OCI-LY7 (cell line): ENCODE results near the gene MBD3. TPM values are rescaled to one million over a fixed set of nuclear protein-coding genes. Genes with fewer than 3 reads are reported as not detected.

Source experiments
- BruUV-seq: library from RNA; stranded (reverse); fragments of 400-500 nt; replicated peaks from 2 replicates; lab custom pipeline; 2021; lab: Mats Ljungman, UMichigan
- CTCF ChIA-PET: fragments of 300-600 bp; sonication (Branson Sonifier 250); formaldehyde crosslinking; loops from one replicate; lab custom pipeline; 2022; ENCODE audit warnings: antibody characterized with exemption; ENCODE audit not compliant: unreplicated experiment; lab: Charles Lee
- POLR2A ChIA-PET: fragments of 300-600 bp; sonication (Branson Sonifier 250); formaldehyde crosslinking; loops from one replicate; lab custom pipeline; 2022; ENCODE audit warnings: antibody characterized with exemption; lab: Charles Lee
- DNase-seq: peaks from one replicate; pipeline ENCODE4 v3.0.0-alpha.2; 2015; ENCODE audit warnings: low spot score
- H2AFZ ChIP-seq: fragments of 200-600 bp; sonication (generic), shearing (Covaris generic); 2 replicates; pipeline ENCODE4 v1.6.1; 2014; ENCODE audit warnings: mild to moderate bottlenecking, antibody characterized with exemption, low read length, moderate library complexity
- H3K27ac ChIP-seq: fragments of 200-600 bp; sonication (generic); 2 replicates; pipeline ENCODE4 v1.5.1; 2014; ENCODE audit warnings: mixed run types, low read depth, mild to moderate bottlenecking, moderate library complexity, low read length, inconsistent platforms; ENCODE audit not compliant: poor library complexity, severe bottlenecking
- H3K36me3 ChIP-seq: fragments of 200-600 bp; sonication (generic); 2 replicates; pipeline ENCODE4 v1.6.1; 2014; ENCODE audit warnings: mild to moderate bottlenecking, antibody characterized with exemption, low read length, moderate library complexity, mixed read lengths; ENCODE audit not compliant: insufficient read depth
- H3K4me1 ChIP-seq: fragments of 200-600 bp; sonication (generic); 2 replicates; pipeline ENCODE4 v1.5.1; 2014; ENCODE audit warnings: mild to moderate bottlenecking, low read length; ENCODE audit not compliant: insufficient read depth, poor library complexity, severe bottlenecking
- H3K4me2 ChIP-seq: fragments of 200-600 bp; sonication (generic); 2 replicates; pipeline ENCODE4 v1.6.1; 2014; ENCODE audit warnings: mild to moderate bottlenecking, low read length
- H3K4me3 ChIP-seq: fragments of 200-600 bp; sonication (generic); 2 replicates; pipeline ENCODE4 v1.5.1; 2014; ENCODE audit warnings: mild to moderate bottlenecking, low read depth, low read length; ENCODE audit not compliant: poor library complexity, severe bottlenecking
- H3K79me2 ChIP-seq: fragments of 200-600 bp; sonication (generic); 2 replicates; pipeline ENCODE4 v1.6.1; 2016; ENCODE audit warnings: low read depth, mild to moderate bottlenecking, low read length, moderate library complexity, mixed read lengths; ENCODE audit not compliant: insufficient read depth
- H3K9me2 ChIP-seq: fragments of 200-600 bp; sonication (generic); 2 replicates; pipeline ENCODE4 v1.6.1; 2016; ENCODE audit warnings: mild to moderate bottlenecking, low read length, mixed read lengths; ENCODE audit not compliant: insufficient read depth
- H3K9me3 ChIP-seq: fragments of 200-600 bp; sonication (generic); 2 replicates; pipeline ENCODE4 v1.6.1; 2014; ENCODE audit warnings: mild to moderate bottlenecking, mixed run types, low read length, mixed read lengths
- H4K20me1 ChIP-seq: fragments of 200-600 bp; sonication (generic); 2 replicates; pipeline ENCODE4 v1.6.1; 2014; ENCODE audit warnings: mild to moderate bottlenecking, antibody characterized with exemption, low read length, moderate library complexity, mixed read lengths; ENCODE audit not compliant: insufficient read depth
- EZH2phosphoT487 ChIP-seq: fragments of 200-600 bp; sonication (generic); IDR thresholded peaks from 2 replicates; pipeline ENCODE4 v1.6.1; 2018; ENCODE audit warnings: low read depth, borderline replicate concordance, mild to moderate bottlenecking, mixed run types, antibody characterized with exemption, low read length, moderate library complexity, mixed read lengths
- intact Hi-C: fragments of 100-400 bp; cut with micrococcal nuclease; formaldehyde crosslinking; loops from one replicate; pipeline ENCODE4 v1.10.0; 2022; ENCODE audit not compliant: unreplicated experiment
- total RNA-seq, 2 experiments: library from RNA; depleted of rRNA in 1 of 2; stranded (reverse); fragments of >200 nt in 1 of 2; shearing (Covaris generic) in 1 of 2; gene quantifications; 2 replicates each; pipeline ENCODE4 v1.2.3, GENCODE V29; 2014 to 2022
- TF ChIP-seq, protein P1 (sequence below): fragments of 200-600 bp; sonication (generic); conservative IDR thresholded peaks from 2 replicates; pipeline ENCODE4 v1.5.1; 2014; ENCODE audit warnings: mild to moderate bottlenecking, antibody characterized with exemption, low read length, moderate library complexity, mixed read lengths

The MBD3 gene
- total RNA-seq, 2 experiments from 2014 or later = 168 to 172 TPM

DNA sequence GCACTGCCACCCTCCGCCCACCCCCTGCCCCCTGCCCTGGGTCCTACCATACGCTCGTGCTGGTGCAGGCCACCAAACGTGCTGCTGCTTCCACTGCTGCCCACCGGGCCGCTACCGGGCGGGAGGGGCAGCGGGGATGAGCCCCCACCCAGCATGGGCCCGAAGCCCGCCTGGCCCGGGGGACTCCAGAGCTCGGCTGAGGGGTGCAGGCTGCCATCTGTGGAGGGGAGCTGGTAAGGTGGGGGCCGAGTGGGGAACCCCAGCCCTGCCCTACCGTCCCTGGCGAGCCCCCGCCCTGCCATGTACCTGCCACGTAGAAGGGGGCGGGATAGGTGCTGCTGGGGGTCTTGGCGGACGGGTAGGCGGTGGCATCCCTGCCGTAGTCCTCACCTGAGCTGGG, 29.3 kb upstream of the MBD3 start:
- Histone ChIP-seq H3K4me2 (no peak overlapping the region), H3K36me3 (peaks cover 100% of the 10 kb centered on the region), H2AFZ (no peak overlapping the region), H3K79me2 (peaks cover 15% of the 10 kb centered on the region; the same call in 1 of the 2 replicates), H3K9me3 (no peaks in the 10 kb centered on the region), H3K9me2 (no peaks in the 10 kb centered on the region), H4K20me1 (no peaks in the 10 kb centered on the region), H3K4me1 (peaks cover 54% of the 10 kb centered on the region), H3K27ac (no peak overlapping the region), H3K4me3 (no peak overlapping the region)
- no peak for TF ChIP-seq EZH2phosphoT487
- TF ChIP-seq, protein P1, sequence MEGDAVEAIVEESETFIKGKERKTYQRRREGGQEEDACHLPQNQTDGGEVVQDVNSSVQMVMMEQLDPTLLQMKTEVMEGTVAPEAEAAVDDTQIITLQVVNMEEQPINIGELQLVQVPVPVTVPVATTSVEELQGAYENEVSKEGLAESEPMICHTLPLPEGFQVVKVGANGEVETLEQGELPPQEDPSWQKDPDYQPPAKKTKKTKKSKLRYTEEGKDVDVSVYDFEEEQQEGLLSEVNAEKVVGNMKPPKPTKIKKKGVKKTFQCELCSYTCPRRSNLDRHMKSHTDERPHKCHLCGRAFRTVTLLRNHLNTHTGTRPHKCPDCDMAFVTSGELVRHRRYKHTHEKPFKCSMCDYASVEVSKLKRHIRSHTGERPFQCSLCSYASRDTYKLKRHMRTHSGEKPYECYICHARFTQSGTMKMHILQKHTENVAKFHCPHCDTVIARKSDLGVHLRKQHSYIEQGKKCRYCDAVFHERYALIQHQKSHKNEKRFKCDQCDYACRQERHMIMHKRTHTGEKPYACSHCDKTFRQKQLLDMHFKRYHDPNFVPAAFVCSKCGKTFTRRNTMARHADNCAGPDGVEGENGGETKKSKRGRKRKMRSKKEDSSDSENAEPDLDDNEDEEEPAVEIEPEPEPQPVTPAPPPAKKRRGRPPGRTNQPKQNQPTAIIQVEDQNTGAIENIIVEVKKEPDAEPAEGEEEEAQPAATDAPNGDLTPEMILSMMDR = no peak
- intact Hi-C loops = no loop called here
- POLR2A ChIA-PET = no interaction called here
- no TSS peak for BruUV-seq
- no peak for DNase-seq
- CTCF ChIA-PET = no interaction called here

DNA sequence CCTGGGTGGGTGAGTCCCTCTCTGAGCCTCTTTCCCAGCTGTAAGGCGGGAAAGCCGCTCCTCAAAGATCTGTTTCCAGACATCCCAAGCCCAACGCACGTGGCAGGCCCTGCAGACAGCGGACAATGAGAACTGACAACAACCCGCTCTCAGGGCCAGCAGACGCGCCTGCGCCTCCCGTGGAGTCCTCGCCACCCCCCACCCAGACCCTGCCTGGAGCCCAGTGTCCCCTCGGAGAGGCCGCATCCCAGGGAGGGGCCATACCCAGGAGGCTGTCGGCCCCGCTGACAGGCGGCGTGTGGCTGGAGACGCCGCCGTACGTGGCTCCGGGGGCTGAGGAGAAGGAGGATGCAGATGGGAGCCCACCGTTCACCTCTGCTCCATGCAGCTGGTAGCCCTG, 28.9 kb upstream of the MBD3 start:
- DNase-seq = no peak
- TF ChIP-seq, protein P1 = no peak
- TF ChIP-seq EZH2phosphoT487 = no peak
- H3K4me3 ChIP-seq = no peak overlapping the region
- H4K20me1 ChIP-seq = no peaks in the 10 kb centered on the region
- no peak overlapping the region for H2AFZ ChIP-seq
- H3K4me2 ChIP-seq = no peak overlapping the region
- BruUV-seq = no TSS peak
- ChIA-PET POLR2A (no interaction called here), CTCF (no interaction called here)
- peaks cover 17% of the 10 kb centered on the region; the same call in 1 of the 2 replicates for H3K79me2 ChIP-seq
- peak overlapping the region; percentile 30 for H3K27ac ChIP-seq
- H3K9me2 ChIP-seq = no peaks in the 10 kb centered on the region
- peaks cover 100% of the 10 kb centered on the region for H3K36me3 ChIP-seq
- intact Hi-C loops = no loop called here
- H3K4me1 ChIP-seq = peaks cover 58% of the 10 kb centered on the region
- no peaks in the 10 kb centered on the region for H3K9me3 ChIP-seq

DNA sequence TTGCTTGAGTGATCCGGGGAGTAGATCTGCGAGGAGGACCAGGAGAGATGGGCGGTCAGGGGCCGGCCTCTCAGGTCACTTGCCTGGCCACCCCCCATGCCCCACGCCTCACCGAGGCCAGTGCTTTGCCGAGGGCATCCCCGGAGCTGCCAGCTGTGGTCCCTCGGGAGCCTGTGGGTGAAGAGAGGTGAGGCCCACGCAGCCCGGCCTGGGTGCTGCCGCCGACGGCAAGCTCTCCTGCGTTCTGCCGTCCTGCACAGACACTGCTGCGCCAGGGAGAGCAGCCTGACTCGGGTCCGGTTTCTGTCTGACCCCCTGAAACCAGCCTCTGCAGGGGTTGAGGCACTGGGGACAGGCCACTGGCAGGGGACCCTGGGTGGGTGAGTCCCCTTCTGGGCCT, 28.4 kb upstream of the MBD3 start:
- TF ChIP-seq, protein P1 = no peak
- no peak for TF ChIP-seq EZH2phosphoT487
- H3K9me2 ChIP-seq = no peaks in the 10 kb centered on the region
- no peaks in the 10 kb centered on the region for H3K9me3 ChIP-seq
- H3K27ac ChIP-seq = peak overlapping the region; percentile 30
- no peak overlapping the region for H3K4me3 ChIP-seq
- peaks cover 60% of the 10 kb centered on the region for H3K4me1 ChIP-seq
- no peak overlapping the region for H2AFZ ChIP-seq
- no peak for DNase-seq
- no peaks in the 10 kb centered on the region for H4K20me1 ChIP-seq
- ChIA-PET POLR2A (no interaction called here), CTCF (no interaction called here)
- intact Hi-C loops = no loop called here
- peaks cover 21% of the 10 kb centered on the region; the same call in 1 of the 2 replicates for H3K79me2 ChIP-seq
- peaks cover 100% of the 10 kb centered on the region for H3K36me3 ChIP-seq
- no TSS peak for BruUV-seq
- H3K4me2 ChIP-seq = no peak overlapping the region
